ENCODE results near the gene FAM200A.
"Not testable (repeated sequence)": the region's sequence is repeated elsewhere in the genome, so short reads cannot be mapped to it uniquely, and the experiment has no call there.

Gene FAM200A

DNA sequence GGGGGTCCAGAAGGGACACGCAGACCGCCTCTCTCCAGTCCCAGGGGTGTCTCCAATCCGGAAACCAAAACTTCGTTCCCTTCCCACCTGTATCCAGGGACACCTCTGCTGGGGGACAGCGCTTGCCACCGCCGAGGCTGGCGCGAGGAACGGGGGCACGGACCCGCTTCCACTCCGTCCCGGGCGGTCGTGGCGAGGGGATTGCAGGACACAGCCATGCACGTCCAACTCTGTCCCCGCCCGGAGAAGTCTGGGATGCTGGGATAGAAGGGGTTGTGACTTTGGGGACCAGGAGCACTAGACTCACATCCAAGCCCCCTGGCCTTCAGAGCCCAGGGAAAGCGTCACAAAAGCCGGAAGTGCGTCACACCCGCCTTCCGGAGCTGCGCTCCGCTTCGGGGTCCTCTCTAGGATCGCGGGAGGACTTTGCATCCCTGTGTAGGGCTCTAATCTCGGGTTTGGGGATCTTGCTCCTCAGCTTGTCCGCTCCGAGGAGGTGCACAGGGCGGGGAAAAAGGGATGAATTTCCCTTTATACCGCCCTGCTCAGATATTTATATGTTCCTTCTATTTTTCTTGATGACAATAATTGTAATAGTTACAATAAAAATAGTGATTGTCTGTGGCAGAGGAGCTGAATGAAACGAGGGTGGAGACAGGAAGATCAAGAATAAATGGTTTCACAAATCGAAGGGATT lies at the start of gene FAM200A:
Gene FAM200A (minus strand): TSS at position 348 of the 697 bp plus-strand sequence. CDS start 3,707 bp downstream, outside the sequence.
- peak; percentile 71 to 80 for DNase-seq (ENCODE audit: low read depth in 2 of 2)

DNA sequence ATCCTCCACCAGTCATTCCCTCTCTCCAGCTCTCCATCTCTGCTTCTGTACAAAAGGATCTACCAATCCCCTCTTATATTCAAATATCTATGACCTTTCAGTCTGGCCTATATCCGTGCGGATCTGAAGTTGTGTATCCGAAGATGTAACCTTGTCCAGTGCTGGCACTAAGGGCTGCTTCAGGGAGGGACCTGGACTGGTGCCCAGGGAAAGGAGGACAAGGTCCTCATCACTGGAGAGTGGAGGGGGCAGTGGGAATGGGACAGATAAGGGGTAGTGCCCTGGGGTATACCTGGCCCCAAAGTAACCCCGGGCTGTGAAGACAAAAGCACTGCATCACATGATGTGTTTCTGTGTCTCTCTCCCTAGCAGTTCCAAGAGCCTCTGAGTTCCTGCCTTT lies 47.9 kb upstream of the FAM200A start:
- DNase-seq (ENCODE audit: low read depth in 2 of 2), result no peak

DNA sequence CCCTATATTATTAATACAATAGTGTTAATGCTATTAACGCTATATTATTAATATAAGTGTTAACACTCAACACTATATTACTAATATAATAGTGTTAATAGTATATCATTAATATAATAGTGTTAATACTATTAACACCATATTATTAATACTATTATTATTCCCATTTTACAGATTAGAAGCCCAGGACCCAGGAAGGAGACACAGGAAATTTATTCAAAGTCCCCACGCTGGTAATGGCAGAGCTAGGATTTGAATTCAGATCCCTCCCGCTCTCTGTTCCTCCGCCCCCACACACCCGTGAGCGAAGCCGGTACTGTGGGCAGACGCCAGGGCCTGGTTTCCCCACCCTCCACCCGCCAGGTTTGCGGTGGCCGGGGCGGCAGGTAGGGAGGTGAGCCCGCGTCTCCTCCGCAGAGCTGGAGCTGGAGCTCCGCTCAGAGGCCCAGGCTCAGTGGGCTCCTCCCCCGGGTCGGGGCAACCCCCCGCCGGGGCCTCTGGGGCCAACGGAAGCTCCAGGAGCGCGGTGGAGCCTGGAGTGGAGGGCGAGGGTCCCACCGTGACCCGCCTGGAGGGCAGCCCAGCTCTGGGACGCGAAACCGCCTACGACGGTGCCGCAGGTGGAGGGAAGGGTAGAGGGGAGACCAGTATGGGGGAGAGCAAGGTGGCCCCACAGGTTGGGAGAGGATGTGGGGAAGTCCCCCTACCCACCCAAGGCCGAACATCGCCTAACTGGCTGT lies 46.0 kb upstream of the FAM200A start, which contains the start of gene TMEM225B:
Gene TMEM225B (plus strand): TSS at position 506 of the 740 bp plus-strand sequence. CDS start 6,122 bp downstream, outside the sequence.
- DNase-seq (ENCODE audit: low read depth in 2 of 2), result no peak

DNA sequence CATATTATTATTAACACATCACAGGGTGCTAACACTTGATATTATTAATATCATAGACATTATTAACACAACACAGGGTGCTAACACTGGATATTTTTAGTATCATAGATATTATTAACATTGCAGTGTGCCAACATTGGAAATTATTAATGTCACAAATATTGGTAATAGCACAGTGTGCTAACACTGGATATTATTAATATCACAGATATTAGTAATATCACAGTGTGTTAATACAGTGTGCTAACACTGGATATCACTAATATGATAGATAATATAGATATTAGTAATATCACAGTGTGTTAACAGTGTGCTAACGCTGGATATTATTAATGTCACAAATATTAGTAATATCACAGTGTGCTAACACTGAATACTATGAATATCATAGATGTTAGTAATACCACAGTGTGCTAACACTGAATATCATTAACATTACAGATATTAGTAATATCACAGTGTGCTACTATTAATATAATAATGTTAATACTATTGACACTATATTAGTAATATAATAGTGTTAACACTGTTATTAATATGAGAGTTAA lies 44.6 kb upstream of the FAM200A start:
- no peak for DNase-seq (ENCODE audit: low read depth in 2 of 2)

- no peak for DNase-seq (ENCODE audit: low read depth in 2 of 2)
Observed at GRCh38 chr7:99594948-99595745, 43.2 kb upstream of the FAM200A start.

DNA sequence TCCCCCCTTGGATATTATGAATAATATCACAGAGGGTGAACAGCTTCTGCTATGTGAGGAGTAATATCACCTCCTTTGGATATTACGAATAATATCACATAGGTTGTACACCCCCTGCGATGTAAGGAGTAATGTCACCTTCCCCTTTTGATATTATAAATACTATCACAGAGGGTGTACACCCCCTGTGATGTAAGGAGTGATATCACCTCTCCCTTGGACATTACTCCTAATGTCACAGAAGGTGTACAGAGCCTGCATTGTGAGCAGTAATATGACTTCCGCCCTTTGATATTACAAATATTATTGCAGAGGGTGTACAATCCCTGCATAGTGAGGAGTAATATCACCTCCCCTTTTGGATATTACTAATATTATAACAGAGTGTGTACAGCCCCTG lies 37.0 kb upstream of the FAM200A start:
- no peak for DNase-seq (ENCODE audit: low read depth in 2 of 2)

GRCh38 chr7:99580778-99581332 lies 28.9 kb upstream of the FAM200A start:
- DNase-seq (ENCODE audit: low read depth in 2 of 2), result not testable (repeated sequence)

- DNase-seq (ENCODE audit: low read depth in 2 of 2), result peak; percentile 26 to 32
Observed at GRCh38 chr7:99579956-99580777, 28.3 kb upstream of the FAM200A start.

DNA sequence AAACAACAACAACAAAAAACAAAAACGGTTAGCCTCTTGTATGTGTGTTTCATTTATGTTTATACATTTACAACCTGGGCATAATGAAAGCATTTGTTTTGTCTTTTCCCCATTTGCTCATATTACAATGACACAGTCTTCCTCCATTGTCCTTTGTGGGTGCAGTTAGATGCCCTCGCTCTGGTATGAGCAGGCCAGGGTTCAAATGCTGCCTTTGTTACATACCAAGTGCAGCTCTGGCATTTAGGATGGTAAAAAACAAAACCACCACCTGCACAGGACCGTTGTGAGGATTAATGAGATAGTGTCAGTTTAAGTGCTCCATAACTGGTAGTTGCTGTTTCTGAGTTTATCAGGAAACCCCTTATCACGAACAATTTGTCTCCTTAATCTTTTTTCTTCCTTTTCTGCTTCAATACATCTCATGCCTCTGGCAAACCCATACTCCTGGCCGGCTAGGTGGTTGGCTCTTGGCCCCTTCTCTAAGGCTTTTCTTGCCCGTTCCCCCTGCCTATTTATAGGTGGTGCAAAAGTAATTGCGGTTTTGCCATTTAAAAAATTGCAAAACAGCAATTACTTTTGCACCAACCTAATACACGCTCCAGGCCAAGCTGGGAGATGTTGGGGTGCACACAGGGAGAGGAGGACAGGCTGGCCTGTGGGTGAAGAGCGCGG lies 27.5 kb upstream of the FAM200A start:
- DNase-seq (ENCODE audit: low read depth in 2 of 2), result no peak

DNA sequence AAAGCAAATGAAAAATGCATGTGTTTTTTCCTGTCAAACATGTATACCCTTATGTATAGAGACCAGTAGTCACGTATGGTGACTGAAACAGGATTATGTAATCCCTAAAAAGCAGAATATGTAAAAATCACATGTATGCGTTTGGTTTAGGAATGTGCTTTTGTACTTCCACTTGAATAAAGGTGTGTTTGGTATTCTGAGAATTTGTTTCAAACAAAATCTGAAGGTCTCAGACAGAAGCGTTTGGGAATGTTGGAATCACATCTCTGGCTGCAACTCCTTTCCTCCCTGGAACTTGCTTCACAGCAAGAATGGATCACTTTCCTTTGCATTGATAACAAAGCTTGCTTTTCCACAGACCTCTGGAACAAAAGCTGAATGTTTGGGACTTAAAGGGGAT lies 24.3 kb upstream of the FAM200A start:
- DNase-seq (ENCODE audit: low read depth in 2 of 2), result no peak

GRCh38 chr7:99573257-99573656 lies 21.3 kb upstream of the FAM200A start:
- DNase-seq (ENCODE audit: low read depth in 2 of 2), result no peak

- DNase-seq (ENCODE audit: low read depth in 2 of 2), result no peak
Observed at GRCh38 chr7:99571768-99572167, 19.9 kb upstream of the FAM200A start.

DNA sequence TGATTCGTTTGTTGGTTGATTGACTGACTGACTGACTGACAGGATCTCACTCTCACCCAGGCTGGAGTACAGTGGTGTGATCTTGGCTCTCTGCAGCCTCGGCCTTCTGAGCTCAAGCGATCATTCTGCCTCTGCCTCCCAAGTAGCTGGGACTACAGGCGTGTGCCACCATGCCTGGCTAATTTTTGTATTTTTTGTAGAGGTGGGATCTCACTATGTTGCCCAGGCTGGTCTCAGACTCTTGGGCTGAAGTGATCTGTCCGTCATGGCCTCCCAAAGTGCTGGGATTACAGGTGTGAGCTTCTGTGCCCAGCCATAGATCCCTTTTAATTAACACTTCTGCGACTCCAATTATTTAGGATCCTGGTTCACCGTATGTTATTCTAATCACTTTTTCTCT lies 16.9 kb upstream of the FAM200A start:
- not testable (repeated sequence) for DNase-seq (ENCODE audit: low read depth in 2 of 2)

- DNase-seq (ENCODE audit: low read depth in 2 of 2), result no peak
Observed at GRCh38 chr7:99563650-99564049, 11.7 kb upstream of the FAM200A start.

DNA sequence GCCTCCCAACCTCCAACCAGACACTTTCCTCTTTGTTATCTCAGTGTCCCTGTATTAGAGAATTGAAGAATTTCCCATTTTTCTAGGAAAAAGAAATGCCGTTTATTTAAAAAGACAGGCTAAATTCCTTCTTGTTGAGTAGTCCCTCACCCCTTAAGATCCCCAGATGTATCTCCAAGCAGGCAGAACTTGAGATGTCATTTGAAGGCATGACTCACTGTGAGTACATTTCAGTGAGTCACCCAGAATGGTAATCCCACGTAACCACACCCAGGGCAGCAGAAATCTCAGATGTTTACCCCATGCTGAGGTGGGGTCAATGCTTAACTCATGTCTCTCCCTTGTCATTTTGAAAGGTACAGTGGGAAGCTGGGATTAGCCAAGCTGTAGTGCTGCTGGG lies 10.9 kb upstream of the FAM200A start:
- peak; percentile 15 to 38 for DNase-seq (ENCODE audit: low read depth in 2 of 2)

DNA sequence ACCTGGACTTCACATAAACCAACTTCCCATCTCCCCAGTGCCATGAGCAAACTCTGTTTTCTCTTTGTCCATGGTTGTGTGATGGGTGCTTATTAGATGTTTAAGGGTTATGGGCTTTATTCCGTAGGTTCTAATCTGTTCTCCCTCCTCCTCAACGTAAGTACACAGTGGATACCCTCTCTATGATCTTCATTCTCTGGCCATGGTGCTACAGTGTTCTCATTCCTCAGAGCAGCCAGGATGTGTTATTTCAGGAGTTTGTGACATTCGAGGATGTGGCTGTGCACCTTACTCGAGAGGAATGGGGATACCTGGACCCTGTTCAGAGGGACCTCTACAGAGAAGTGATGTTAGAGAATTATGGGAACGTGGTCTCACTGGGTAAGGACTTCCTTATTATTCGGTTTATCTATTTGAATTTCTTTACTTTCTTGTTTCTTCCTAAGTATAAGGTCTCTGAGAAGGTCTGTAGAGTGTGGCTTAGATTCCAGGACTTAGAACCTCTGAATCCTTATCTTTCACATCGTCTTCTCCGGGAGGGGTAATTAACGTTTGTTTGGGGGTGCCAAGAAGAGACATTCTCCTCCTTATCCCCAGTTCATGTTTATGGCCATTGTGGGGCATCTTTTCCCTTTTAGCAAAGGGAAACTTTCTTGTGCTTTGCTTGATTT lies 10.3 kb upstream of the FAM200A start:
- DNase-seq (ENCODE audit: low read depth in 2 of 2), result no peak

DNA sequence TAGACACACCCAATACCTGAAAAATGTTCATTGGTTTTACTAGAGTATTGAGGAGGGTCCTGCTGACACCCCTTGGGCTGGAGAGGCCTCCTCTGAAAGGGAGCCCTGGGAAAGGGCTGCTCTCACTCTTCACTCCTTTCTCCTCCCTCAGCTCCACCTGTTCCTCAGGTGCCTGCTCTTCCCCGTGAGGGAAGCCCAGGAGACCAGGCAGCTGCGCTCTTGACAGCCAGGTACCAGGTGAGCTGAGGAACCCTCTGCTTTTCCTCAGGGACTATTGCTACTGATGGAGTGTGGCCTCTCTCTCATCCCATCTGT lies 9.8 kb upstream of the FAM200A start:
- DNase-seq (ENCODE audit: low read depth in 2 of 2), result no peak

DNA sequence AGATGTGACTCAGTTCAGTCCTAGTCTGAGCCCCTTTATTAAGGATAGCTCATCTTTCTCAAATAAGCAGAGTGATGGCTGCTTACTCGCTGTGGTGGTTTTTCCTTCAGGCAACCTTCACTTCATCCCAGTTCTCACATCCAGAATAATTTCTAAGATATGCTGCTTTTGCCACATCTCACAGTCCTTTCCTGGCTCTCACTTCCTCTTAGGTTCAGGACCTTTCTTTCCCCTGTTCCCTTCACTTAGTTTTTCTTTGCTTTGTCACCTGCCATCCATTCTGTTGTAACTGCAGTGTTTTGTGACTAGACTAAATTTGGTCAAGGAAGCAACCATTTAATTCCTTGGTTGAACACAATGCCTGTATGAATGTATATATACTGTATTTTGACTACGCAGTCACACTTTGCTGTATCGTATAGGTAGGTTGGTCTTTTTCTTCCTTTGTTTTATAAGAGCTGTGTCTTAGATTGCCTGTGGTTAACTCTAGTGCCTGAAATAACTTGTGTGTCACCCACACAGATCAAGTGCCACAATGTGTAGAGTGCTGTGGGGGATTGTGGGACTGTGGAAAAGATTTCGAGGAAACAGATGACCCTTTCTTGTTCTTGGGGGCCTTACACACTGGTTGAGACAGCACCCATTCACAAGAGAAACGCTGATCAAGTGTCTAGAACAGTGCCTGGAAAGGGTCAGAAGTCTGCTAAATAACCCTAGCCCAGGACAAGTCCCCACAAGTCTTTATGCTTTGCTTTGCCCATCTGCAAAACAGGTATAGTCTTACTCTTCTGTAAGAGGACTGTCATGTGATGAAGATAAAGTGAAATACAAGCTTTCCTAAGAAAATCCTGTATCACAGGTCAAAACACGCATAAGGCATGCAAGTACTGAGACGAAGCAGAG lies 9.2 kb upstream of the FAM200A start:
- DNase-seq (ENCODE audit: low read depth in 2 of 2), result no peak
